Spleen (tissue), 7 donors: Measurements from ENCODE around the gene CMIP.

ENCODE experiments used
- CTCF ChIP-seq, 11 experiments: fragments of 200-600 bp in 7 of 11; fragments of 450-650 bp in 4 of 11; sonication (generic) in 4 of 11; IDR thresholded peaks in 8 of 11; conservative IDR thresholded peaks in 3 of 11; 1 replicate in 7 of 11; 2 replicates in 4 of 11; pipeline versions ENCODE4 v1.4.0 to v1.8.0; 2016 to 2021; ENCODE audit warnings: antibody characterized with exemption in 11 of 11, inconsistent platforms in 4 of 11, mild to moderate bottlenecking in 1 of 11
- POLR2A ChIP-seq, 3 donors: fragments of 450-650 bp; IDR thresholded peaks; one replicate each; pipeline ENCODE4 v1.5.1; 2017; ENCODE audit warnings: antibody characterized with exemption in 3 of 3, mild to moderate bottlenecking in 1 of 3
- POLR2AphosphoS5 ChIP-seq, 3 donors: sonication (generic); formaldehyde crosslinking; IDR thresholded peaks; one replicate each; pipeline ENCODE4 v1.5.1; 2017; ENCODE audit warnings: antibody characterized with exemption in 3 of 3
- donor health status: DM: no; HTN: no; CAD: no; lungs with moderate emphysema.
- donor health status: DM: no; HTN: no; CAD: no.
- donor health status: DM: no; HTN: no; CAD: no.

DNA sequence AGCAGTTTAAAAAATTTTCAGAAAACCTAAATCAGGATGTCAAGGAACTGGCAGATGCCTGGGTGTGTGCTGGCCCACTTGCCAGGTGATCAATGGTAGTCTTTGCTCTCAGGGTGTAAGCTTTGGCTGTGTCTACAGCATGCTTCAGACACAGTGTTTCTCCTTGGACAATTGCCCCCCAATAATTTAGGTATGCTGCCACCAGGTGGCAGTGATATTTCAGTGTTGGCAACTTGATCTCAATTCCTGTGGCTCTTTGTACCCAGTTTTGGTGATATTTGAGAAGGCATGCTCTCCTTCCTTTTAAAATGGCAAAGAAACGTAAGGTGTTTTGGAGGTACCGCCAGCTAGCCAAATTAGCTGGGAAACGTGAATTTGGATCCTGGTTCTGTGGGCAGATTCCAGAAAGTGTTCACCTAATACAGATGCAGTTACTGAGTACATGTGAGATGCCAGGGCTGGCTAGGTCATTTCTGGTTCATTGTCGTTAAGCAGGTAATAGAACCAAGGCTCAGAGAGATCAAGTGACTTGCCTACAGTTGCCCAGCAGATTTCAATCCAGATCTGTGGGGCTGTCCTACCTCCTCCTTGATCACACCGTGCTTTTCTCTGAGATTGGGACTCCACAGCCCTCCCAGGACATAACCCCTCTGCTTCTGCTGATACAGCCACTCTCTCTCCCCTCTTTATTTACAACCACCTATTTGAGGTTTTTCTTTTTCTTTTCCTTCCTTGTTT, 178.9 kb downstream of the CMIP start:
- TF ChIP-seq CTCF (IDR thresholded peaks at IDR 0.05 in 8 of 11, conservative IDR thresholded peaks at IDR 0.05 in 3 of 11) = peak; percentile 31 to 82 (median 70)
- no peak for TF ChIP-seq POLR2A (IDR thresholded peaks at IDR 0.05)
- no peak for TF ChIP-seq POLR2AphosphoS5 (IDR thresholded peaks at IDR 0.05)
